ENCODE measurements around the gene IL36A.

DNA sequence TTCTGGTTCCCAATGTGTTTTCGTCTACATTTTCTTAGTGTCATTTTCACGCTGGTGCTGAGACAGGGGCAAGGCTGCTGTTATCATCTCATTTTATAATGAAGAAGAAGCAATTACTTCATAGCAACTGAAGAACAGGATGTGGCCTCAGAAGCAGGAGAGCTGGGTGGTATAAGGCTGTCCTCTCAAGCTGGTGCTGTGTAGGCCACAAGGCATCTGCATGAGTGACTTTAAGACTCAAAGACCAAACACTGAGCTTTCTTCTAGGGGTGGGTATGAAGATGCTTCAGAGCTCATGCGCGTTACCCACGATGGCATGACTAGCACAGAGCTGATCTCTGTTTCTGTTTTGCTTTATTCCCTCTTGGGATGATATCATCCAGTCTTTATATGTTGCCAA lies 20.2 kb upstream of the IL36A start:
- TF ChIP-seq, protein P1, sequence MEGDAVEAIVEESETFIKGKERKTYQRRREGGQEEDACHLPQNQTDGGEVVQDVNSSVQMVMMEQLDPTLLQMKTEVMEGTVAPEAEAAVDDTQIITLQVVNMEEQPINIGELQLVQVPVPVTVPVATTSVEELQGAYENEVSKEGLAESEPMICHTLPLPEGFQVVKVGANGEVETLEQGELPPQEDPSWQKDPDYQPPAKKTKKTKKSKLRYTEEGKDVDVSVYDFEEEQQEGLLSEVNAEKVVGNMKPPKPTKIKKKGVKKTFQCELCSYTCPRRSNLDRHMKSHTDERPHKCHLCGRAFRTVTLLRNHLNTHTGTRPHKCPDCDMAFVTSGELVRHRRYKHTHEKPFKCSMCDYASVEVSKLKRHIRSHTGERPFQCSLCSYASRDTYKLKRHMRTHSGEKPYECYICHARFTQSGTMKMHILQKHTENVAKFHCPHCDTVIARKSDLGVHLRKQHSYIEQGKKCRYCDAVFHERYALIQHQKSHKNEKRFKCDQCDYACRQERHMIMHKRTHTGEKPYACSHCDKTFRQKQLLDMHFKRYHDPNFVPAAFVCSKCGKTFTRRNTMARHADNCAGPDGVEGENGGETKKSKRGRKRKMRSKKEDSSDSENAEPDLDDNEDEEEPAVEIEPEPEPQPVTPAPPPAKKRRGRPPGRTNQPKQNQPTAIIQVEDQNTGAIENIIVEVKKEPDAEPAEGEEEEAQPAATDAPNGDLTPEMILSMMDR (IDR thresholded peaks at IDR 0.05), result no peak
- no peak for TF ChIP-seq TCF7L2 (IDR thresholded peaks at IDR 0.05; ENCODE audit: low read depth, low read length)

Measured in Panc1 (cell line).